Vagina (tissue), 2 donors: ENCODE measurements around the gene ZNF467.

ENCODE experiments used
- CTCF ChIP-seq, 3 experiments: fragments of 450-650 bp in 2 of 3; fragments of 200-600 bp in 1 of 3; sonication (generic) in 1 of 3; IDR thresholded peaks; one replicate each; pipeline ENCODE4 v1.5.1; 2017 to 2019; ENCODE audit warnings: antibody characterized with exemption in 3 of 3, mild to moderate bottlenecking in 2 of 3, moderate library complexity in 2 of 3
- POLR2A ChIP-seq, 2 donors: fragments of 450-650 bp; IDR thresholded peaks; one replicate each; pipeline ENCODE4 v1.6.1; 2017; ENCODE audit warnings: antibody characterized with exemption in 2 of 2, mild to moderate bottlenecking in 2 of 2, moderate library complexity in 2 of 2

- TF ChIP-seq CTCF (IDR thresholded peaks at IDR 0.05) (no peak), POLR2A (IDR thresholded peaks at IDR 0.05) (no peak)
Measured at GRCh38 chr7:149733131-149733923, 40.1 kb downstream of the ZNF467 start.
